GM12875 (cell line): Measurements from ENCODE around the gene RPL39L.
A peak's percentile ranks its signal among the peaks of the same experiment; 100 is the strongest.
"Not testable (repeated sequence)": the region's sequence is repeated elsewhere in the genome, so short reads cannot be mapped to it uniquely, and the experiment has no call there.

Experiments
- H3K4me3 ChIP-seq: one replicate; pipeline ENCODE4 v1.5.1; 2011; ENCODE audit warnings: low read depth, low read length, control low read depth
- TF ChIP-seq, protein P1 (sequence below): IDR thresholded peaks from 2 replicates; pipeline ENCODE4 v1.5.1; 2011; ENCODE audit warnings: low read depth, mild to moderate bottlenecking, control low read depth, inconsistent platforms, low read length, moderate library complexity, borderline replicate concordance; ENCODE audit not compliant: insufficient read depth

Gene RPL39L

DNA sequence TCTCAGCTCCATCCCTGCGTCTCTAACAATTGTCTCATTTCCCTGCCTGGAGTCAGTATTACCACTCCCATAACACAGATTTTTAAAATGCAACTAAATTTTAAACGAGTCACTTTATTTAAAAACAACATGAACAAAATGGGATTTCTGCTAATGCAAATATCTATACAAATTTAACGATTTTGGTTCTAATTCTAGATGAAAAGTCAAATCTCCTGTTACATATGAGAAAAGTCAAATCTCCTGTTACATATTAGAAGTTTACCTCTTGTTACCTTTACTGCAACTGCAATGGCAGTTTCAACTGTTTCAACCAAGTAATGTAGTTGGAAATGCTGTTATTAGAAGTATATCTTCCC is 578 bp upstream of the RPL39L start:
- peak overlapping the region; percentile 78 for H3K4me3 ChIP-seq
- TF ChIP-seq, protein P1, sequence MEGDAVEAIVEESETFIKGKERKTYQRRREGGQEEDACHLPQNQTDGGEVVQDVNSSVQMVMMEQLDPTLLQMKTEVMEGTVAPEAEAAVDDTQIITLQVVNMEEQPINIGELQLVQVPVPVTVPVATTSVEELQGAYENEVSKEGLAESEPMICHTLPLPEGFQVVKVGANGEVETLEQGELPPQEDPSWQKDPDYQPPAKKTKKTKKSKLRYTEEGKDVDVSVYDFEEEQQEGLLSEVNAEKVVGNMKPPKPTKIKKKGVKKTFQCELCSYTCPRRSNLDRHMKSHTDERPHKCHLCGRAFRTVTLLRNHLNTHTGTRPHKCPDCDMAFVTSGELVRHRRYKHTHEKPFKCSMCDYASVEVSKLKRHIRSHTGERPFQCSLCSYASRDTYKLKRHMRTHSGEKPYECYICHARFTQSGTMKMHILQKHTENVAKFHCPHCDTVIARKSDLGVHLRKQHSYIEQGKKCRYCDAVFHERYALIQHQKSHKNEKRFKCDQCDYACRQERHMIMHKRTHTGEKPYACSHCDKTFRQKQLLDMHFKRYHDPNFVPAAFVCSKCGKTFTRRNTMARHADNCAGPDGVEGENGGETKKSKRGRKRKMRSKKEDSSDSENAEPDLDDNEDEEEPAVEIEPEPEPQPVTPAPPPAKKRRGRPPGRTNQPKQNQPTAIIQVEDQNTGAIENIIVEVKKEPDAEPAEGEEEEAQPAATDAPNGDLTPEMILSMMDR = no peak

- TF ChIP-seq, protein P1 = no peak
- no peak overlapping the region for H3K4me3 ChIP-seq
Measured at GRCh38 chr3:187136936-187137335, 2.4 kb downstream of the RPL39L start.

GRCh38 chr3:187136337-187136736 is 3.0 kb downstream of the RPL39L start:
- TF ChIP-seq, protein P1 = no peak
- no peak overlapping the region for H3K4me3 ChIP-seq

- not testable (repeated sequence) for H3K4me3 ChIP-seq
Measured at GRCh38 chr3:187135172-187135690, 4.1 kb downstream of the RPL39L start.

- not testable (repeated sequence) for H3K4me3 ChIP-seq
Measured at GRCh38 chr3:187133181-187133580, 6.1 kb downstream of the RPL39L start.

GRCh38 chr3:187132666-187133065 is 6.6 kb downstream of the RPL39L start:
- no peak overlapping the region for H3K4me3 ChIP-seq
- TF ChIP-seq, protein P1 = no peak

DNA sequence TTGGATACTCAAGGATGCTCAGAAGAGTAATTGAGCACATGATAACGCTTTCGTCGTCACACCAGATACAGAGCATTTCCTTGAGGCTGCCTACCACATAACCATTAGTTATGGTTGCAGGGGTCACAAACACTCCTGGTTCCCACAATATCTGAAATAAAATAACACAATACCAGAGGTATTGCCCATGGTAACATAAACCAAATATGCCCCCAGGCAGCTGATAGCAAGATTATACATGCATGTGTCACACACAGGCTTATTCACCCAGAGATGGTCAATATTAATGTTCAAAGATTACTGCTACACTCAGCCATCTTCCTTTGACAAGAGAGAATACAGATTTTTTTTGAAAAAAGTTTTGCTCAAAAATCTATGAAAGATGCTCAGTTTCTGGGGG is 7.3 kb downstream of the RPL39L start:
- TF ChIP-seq, protein P1 = no peak
- no peak overlapping the region for H3K4me3 ChIP-seq

GRCh38 chr3:187130346-187131066 is 8.8 kb downstream of the RPL39L start:
- TF ChIP-seq, protein P1 = no peak
- no peak overlapping the region for H3K4me3 ChIP-seq
